Retina (tissue), 1 donor: Measurements from ENCODE around the gene DCAF8.

ENCODE experiments used
- DNase-seq: peaks from one replicate; pipeline ENCODE4 v3.0.0-alpha.2; 2016

The DCAF8 gene

GRCh38 chr1:160224606-160225005 is 37.7 kb downstream of the DCAF8 start:
- DNase-seq = no peak

- no peak for DNase-seq
Measured at GRCh38 chr1:160222546-160222945, 39.8 kb downstream of the DCAF8 start.

- DNase-seq = no peak
Measured at GRCh38 chr1:160221089-160221488, 41.3 kb downstream of the DCAF8 start.

GRCh38 chr1:160220301-160220700 is 42.0 kb downstream of the DCAF8 start:
- DNase-seq = no peak

GRCh38 chr1:160219062-160219929 is 43.1 kb downstream of the DCAF8 start:
- DNase-seq = peak; percentile 75

- DNase-seq = no peak
Measured at GRCh38 chr1:160217481-160218051, 44.8 kb downstream of the DCAF8 start.

- DNase-seq = no peak
Measured at GRCh38 chr1:160216301-160216700, 46.0 kb downstream of the DCAF8 start.

GRCh38 chr1:160214481-160215140 is 47.7 kb downstream of the DCAF8 start:
- no peak for DNase-seq

GRCh38 chr1:160211046-160211790 is 51.1 kb downstream of the DCAF8 start:
- DNase-seq = peak; percentile 87

- no peak for DNase-seq
Measured at GRCh38 chr1:160210561-160210960, 51.8 kb downstream of the DCAF8 start.

GRCh38 chr1:160209321-160210046 is 52.9 kb downstream of the DCAF8 start:
- peak; percentile 92 for DNase-seq

- DNase-seq = no peak
Measured at GRCh38 chr1:160208557-160209320, 53.6 kb downstream of the DCAF8 start.

- no peak for DNase-seq
Measured at GRCh38 chr1:160207771-160208556, 54.4 kb downstream of the DCAF8 start.

- DNase-seq = no peak
Measured at GRCh38 chr1:160207118-160207650, 55.2 kb downstream of the DCAF8 start.

GRCh38 chr1:160206421-160207117 is 55.8 kb downstream of the DCAF8 start:
- DNase-seq = peak; percentile 49

GRCh38 chr1:160206036-160206389 is 56.3 kb downstream of the DCAF8 start:
- peak; percentile 67 for DNase-seq

- peak; percentile 74 for DNase-seq
Measured at GRCh38 chr1:160205242-160206035, 56.9 kb downstream of the DCAF8 start, which contains the start of gene PEA15. TSS of gene PEA15 (plus strand) at chr1:160205384. CDS start at chr1:160211545, 6,161 bp downstream.

- peak; percentile 54 for DNase-seq
Measured at GRCh38 chr1:160204526-160205241, 57.7 kb downstream of the DCAF8 start.
